GM23338 (cell line): ENCODE results near the gene RPS19. TPM values are rescaled to one million over a fixed set of nuclear protein-coding genes. Genes with fewer than 3 reads are reported as not detected.

ENCODE experiments used
- ATAC-seq: fragments of 200-7000 bp; cut with Tn5 transposase; 3 replicates; pipeline ENCODE4 v1.9.1; 2020
- DNase-seq: peaks from one replicate; pipeline ENCODE4 v3.0.0-alpha.2; 2015; ENCODE audit warnings: low spot score
- H2AFZ ChIP-seq: fragments of 200-600 bp; sonication (generic); 2 replicates; pipeline ENCODE4 v1.8.0; 2016; ENCODE audit warnings: antibody characterized with exemption, mild to moderate bottlenecking, moderate library complexity
- H3F3A ChIP-seq: fragments of 200-600 bp; sonication (generic); replicated peaks from 2 replicates; pipeline ENCODE4 v1.8.0; 2017; ENCODE audit warnings: antibody characterized with exemption, mixed run types, low read depth
- H3K27ac ChIP-seq: fragments of 200-600 bp; sonication (generic); 2 replicates; pipeline ENCODE4 v1.6.1; 2016; ENCODE audit warnings: low read depth
- H3K27me3 ChIP-seq: fragments of 200-600 bp; sonication (generic); 2 replicates; pipeline ENCODE4 v1.8.0; 2016; ENCODE audit warnings: mild to moderate bottlenecking, mixed run types, moderate library complexity; ENCODE audit not compliant: insufficient read depth
- H3K36me3 ChIP-seq: fragments of 200-600 bp; sonication (generic); 2 replicates; pipeline ENCODE4 v1.8.0; 2016; ENCODE audit warnings: mild to moderate bottlenecking; ENCODE audit not compliant: insufficient read depth
- H3K4me1 ChIP-seq: fragments of 200-600 bp; sonication (generic); 2 replicates; pipeline ENCODE4 v1.8.0; 2016; ENCODE audit warnings: mild to moderate bottlenecking, moderate library complexity; ENCODE audit not compliant: insufficient read depth
- H3K4me2 ChIP-seq: fragments of 200-600 bp; sonication (generic); 2 replicates; pipeline ENCODE4 v1.7.1; 2017; ENCODE audit warnings: mixed run types
- H3K4me3 ChIP-seq: fragments of 200-600 bp; sonication (generic); 2 replicates; pipeline ENCODE4 v1.6.1; 2016; ENCODE audit warnings: mixed run types
- H3K79me2 ChIP-seq: fragments of 200-600 bp; sonication (generic); replicated peaks from 2 replicates; pipeline ENCODE4 v1.8.0; 2017; ENCODE audit warnings: mild to moderate bottlenecking; ENCODE audit not compliant: insufficient read depth
- H3K9me2 ChIP-seq: fragments of 200-600 bp; sonication (generic); 2 replicates; pipeline ENCODE4 v1.8.0; 2017; ENCODE audit not compliant: insufficient read depth
- H4K20me1 ChIP-seq: fragments of 200-600 bp; sonication (generic); replicated peaks from 2 replicates; pipeline ENCODE4 v1.8.0; 2017; ENCODE audit warnings: mild to moderate bottlenecking; ENCODE audit not compliant: insufficient read depth
- H3K27ac Mint-ChIP-seq: 2 replicates; pipeline ENCODE4 v1.8.0; 2020; ENCODE audit warnings: inconsistent platforms, mild to moderate bottlenecking, moderate library complexity, mixed read lengths
- H3K27me3 Mint-ChIP-seq: 3 replicates; pipeline ENCODE4 v1.8.0; 2022; ENCODE audit warnings: low read depth, mild to moderate bottlenecking, moderate library complexity, mixed read lengths, inconsistent platforms; ENCODE audit not compliant: insufficient read depth, poor library complexity
- H3K36me3 Mint-ChIP-seq: 3 replicates; pipeline ENCODE4 v1.8.0; 2021; ENCODE audit warnings: low read depth, mild to moderate bottlenecking, inconsistent platforms, moderate library complexity, mixed read lengths
- H3K4me1 Mint-ChIP-seq: 3 replicates; pipeline ENCODE4 v1.8.0; 2020; ENCODE audit warnings: mild to moderate bottlenecking, inconsistent platforms, mixed read lengths
- H3K4me3 Mint-ChIP-seq: 3 replicates; pipeline ENCODE4 v1.8.0; 2021; ENCODE audit warnings: moderate library complexity, mild to moderate bottlenecking, inconsistent platforms, mixed read lengths
- H3K9me3 Mint-ChIP-seq: 3 replicates; pipeline ENCODE4 v1.8.0; 2020; ENCODE audit warnings: moderate library complexity, mild to moderate bottlenecking, inconsistent platforms, mixed read lengths
- CREB1 ChIP-seq: fragments of 250-450 bp; sonication (Bioruptor Pico); IDR thresholded peaks from 2 replicates; pipeline ENCODE4 v1.5.0; 2020; ENCODE audit warnings: low read depth, mild to moderate bottlenecking, moderate library complexity
- JUNB ChIP-seq: IDR thresholded peaks from one replicate; pipeline ENCODE4 v1.6.1; 2016; ENCODE audit warnings: antibody characterized with exemption; ENCODE audit not compliant: unreplicated experiment
- NANOG ChIP-seq: IDR thresholded peaks from 2 replicates; pipeline ENCODE4 v1.6.1; 2016; ENCODE audit warnings: antibody characterized with exemption, borderline replicate concordance
- POLR2AphosphoS5 ChIP-seq: IDR thresholded peaks from 2 replicates; pipeline ENCODE4 v1.6.1; 2016; ENCODE audit warnings: antibody characterized with exemption, low read depth
- polyA plus RNA-seq: library from polyadenylated mRNA; unstranded; fragments of >200 nt; fragmentation: Nextera tagmentation; extraction: Ambion mirVana; gene quantifications from 2 replicates; pipeline ENCODE4 v1.2.1, GENCODE V29; 2016
- total RNA-seq: library from RNA; depleted of rRNA; stranded (reverse); fragments of >200 nt; shearing (Covaris generic); gene quantifications from 2 replicates; pipeline ENCODE4 v1.2.3, GENCODE V29; 2014
- TF ChIP-seq, protein P1 (sequence below): IDR thresholded peaks from 2 replicates; pipeline ENCODE4 v1.6.1; 2016; ENCODE audit warnings: antibody characterized with exemption
- TF ChIP-seq, protein P2 (sequence below): fragments of 250-450 bp; sonication (Bioruptor Pico); IDR thresholded peaks from 2 replicates; pipeline ENCODE4 v1.5.0; 2020; ENCODE audit warnings: mild to moderate bottlenecking, moderate library complexity

Gene RPS19
- total and polyA plus RNA-seq, 2 experiments from 2014 or later: 1,798 to 4,073 TPM

- peaks cover 80% of the 10 kb centered on the region for H3K36me3 Mint-ChIP-seq
- Histone ChIP-seq H3K4me3 (peak overlapping the region; percentile 69), H3F3A (peaks cover 74% of the 10 kb centered on the region), H3K27ac (peak overlapping the region; percentile 98), H3K27me3 (no peaks in the 10 kb centered on the region), H3K9me2 (no peaks in the 10 kb centered on the region), H2AFZ (no peak overlapping the region), H4K20me1 (peaks cover 69% of the 10 kb centered on the region), H3K4me2 (peak overlapping the region; percentile 99), H3K79me2 (peaks cover 80% of the 10 kb centered on the region), H3K36me3 (peaks cover 71% of the 10 kb centered on the region), H3K4me1 (peaks cover 47% of the 10 kb centered on the region)
- ATAC-seq (no peak), DNase-seq (no peak)
- TF ChIP-seq, protein P1, sequence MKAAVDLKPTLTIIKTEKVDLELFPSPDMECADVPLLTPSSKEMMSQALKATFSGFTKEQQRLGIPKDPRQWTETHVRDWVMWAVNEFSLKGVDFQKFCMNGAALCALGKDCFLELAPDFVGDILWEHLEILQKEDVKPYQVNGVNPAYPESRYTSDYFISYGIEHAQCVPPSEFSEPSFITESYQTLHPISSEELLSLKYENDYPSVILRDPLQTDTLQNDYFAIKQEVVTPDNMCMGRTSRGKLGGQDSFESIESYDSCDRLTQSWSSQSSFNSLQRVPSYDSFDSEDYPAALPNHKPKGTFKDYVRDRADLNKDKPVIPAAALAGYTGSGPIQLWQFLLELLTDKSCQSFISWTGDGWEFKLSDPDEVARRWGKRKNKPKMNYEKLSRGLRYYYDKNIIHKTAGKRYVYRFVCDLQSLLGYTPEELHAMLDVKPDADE: no peak
- peak; percentile 24; the same call in 1 of the 2 replicates for TF ChIP-seq POLR2AphosphoS5
- H3K9me3 Mint-ChIP-seq: peaks cover 3% of the 10 kb centered on the region; the same call in 1 of the 3 replicates
- H3K27ac Mint-ChIP-seq: peak overlapping the region; percentile 94
- peaks cover 47% of the 10 kb centered on the region for H3K4me1 Mint-ChIP-seq
- H3K27me3 Mint-ChIP-seq: peaks cover 32% of the 10 kb centered on the region
- H3K4me3 Mint-ChIP-seq: peak overlapping the region; percentile 85
Measured at GRCh38 chr19:41863209-41863931, 3.3 kb downstream of the RPS19 start.

GRCh38 chr19:41864374-41864773 is 4.3 kb downstream of the RPS19 start:
- Mint-ChIP-seq H3K9me3 (peaks cover 3% of the 10 kb centered on the region; the same call in 1 of the 3 replicates), H3K4me1 (peaks cover 47% of the 10 kb centered on the region), H3K36me3 (peaks cover 90% of the 10 kb centered on the region), H3K27me3 (peaks cover 32% of the 10 kb centered on the region), H3K27ac (peak overlapping the region; percentile 90), H3K4me3 (peak overlapping the region; percentile 44; the same call in 2 of the 3 replicates)
- H4K20me1 ChIP-seq: peaks cover 78% of the 10 kb centered on the region
- H3K9me2 ChIP-seq: no peaks in the 10 kb centered on the region
- H2AFZ ChIP-seq: no peak overlapping the region
- H3K36me3 ChIP-seq: peaks cover 81% of the 10 kb centered on the region
- no peak for ATAC-seq
- peak overlapping the region; percentile 21 for H3K4me2 ChIP-seq
- DNase-seq: no peak
- no peak for TF ChIP-seq NANOG
- TF ChIP-seq POLR2AphosphoS5: peak; percentile 34; the same call in 1 of the 2 replicates
- peaks cover 47% of the 10 kb centered on the region for H3K4me1 ChIP-seq
- peaks cover 84% of the 10 kb centered on the region for H3F3A ChIP-seq
- H3K4me3 ChIP-seq: peak overlapping the region; percentile 24
- H3K27ac ChIP-seq: peak overlapping the region; percentile 98
- H3K27me3 ChIP-seq: no peaks in the 10 kb centered on the region
- peaks cover 80% of the 10 kb centered on the region for H3K79me2 ChIP-seq

DNA sequence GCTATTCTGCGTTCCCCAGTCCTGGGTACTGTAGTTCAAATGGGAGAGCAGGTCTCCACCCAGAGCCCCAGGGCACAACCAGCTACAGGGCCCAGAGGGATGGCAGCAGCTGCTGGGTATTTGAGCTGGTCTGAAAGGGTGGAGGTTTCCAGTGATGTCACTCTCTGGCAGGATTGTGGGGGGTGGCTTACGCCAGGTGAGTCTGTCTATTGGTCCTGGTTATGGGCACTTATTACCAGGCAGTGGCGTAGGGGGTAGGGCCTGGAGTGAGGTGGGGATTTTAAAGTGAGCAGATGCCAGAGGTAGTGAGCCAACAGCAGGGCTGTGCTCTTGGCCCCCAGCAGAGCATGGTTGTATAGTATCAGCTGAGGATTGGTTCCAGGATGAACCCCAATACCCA is 6.2 kb downstream of the RPS19 start:
- ATAC-seq (peak; percentile 2; the same call in 2 of the 3 replicates), DNase-seq (no peak)
- no peak overlapping the region for H2AFZ ChIP-seq
- H3K27ac Mint-ChIP-seq: peak overlapping the region; percentile 90
- no peaks in the 10 kb centered on the region for H3K9me3 Mint-ChIP-seq
- peak overlapping the region; percentile 32; the same call in 1 of the 2 replicates for H3K4me2 ChIP-seq
- H3K36me3 ChIP-seq: peaks cover 90% of the 10 kb centered on the region
- H3K27me3 ChIP-seq: no peaks in the 10 kb centered on the region
- H3F3A ChIP-seq: peaks cover 93% of the 10 kb centered on the region
- H3K27ac ChIP-seq: peak overlapping the region; percentile 98
- peaks cover 41% of the 10 kb centered on the region for H3K4me1 Mint-ChIP-seq
- peaks cover 81% of the 10 kb centered on the region for H4K20me1 ChIP-seq
- H3K27me3 Mint-ChIP-seq: peaks cover 34% of the 10 kb centered on the region
- peaks cover 70% of the 10 kb centered on the region for H3K79me2 ChIP-seq
- no peaks in the 10 kb centered on the region for H3K9me2 ChIP-seq
- 0 out of 3 replicates have a peak overlapping the region, but pooled peaks have one; percentile 17 for H3K4me3 Mint-ChIP-seq
- no peak overlapping the region for H3K4me3 ChIP-seq
- H3K36me3 Mint-ChIP-seq: peaks cover 99% of the 10 kb centered on the region
- H3K4me1 ChIP-seq: peaks cover 42% of the 10 kb centered on the region
- TF ChIP-seq NANOG: no peak
- TF ChIP-seq POLR2AphosphoS5: no peak
- no peak for TF ChIP-seq CREB1 (CRISPR knock-in tag)
- no peak for TF ChIP-seq JUNB
- TF ChIP-seq, protein P2, sequence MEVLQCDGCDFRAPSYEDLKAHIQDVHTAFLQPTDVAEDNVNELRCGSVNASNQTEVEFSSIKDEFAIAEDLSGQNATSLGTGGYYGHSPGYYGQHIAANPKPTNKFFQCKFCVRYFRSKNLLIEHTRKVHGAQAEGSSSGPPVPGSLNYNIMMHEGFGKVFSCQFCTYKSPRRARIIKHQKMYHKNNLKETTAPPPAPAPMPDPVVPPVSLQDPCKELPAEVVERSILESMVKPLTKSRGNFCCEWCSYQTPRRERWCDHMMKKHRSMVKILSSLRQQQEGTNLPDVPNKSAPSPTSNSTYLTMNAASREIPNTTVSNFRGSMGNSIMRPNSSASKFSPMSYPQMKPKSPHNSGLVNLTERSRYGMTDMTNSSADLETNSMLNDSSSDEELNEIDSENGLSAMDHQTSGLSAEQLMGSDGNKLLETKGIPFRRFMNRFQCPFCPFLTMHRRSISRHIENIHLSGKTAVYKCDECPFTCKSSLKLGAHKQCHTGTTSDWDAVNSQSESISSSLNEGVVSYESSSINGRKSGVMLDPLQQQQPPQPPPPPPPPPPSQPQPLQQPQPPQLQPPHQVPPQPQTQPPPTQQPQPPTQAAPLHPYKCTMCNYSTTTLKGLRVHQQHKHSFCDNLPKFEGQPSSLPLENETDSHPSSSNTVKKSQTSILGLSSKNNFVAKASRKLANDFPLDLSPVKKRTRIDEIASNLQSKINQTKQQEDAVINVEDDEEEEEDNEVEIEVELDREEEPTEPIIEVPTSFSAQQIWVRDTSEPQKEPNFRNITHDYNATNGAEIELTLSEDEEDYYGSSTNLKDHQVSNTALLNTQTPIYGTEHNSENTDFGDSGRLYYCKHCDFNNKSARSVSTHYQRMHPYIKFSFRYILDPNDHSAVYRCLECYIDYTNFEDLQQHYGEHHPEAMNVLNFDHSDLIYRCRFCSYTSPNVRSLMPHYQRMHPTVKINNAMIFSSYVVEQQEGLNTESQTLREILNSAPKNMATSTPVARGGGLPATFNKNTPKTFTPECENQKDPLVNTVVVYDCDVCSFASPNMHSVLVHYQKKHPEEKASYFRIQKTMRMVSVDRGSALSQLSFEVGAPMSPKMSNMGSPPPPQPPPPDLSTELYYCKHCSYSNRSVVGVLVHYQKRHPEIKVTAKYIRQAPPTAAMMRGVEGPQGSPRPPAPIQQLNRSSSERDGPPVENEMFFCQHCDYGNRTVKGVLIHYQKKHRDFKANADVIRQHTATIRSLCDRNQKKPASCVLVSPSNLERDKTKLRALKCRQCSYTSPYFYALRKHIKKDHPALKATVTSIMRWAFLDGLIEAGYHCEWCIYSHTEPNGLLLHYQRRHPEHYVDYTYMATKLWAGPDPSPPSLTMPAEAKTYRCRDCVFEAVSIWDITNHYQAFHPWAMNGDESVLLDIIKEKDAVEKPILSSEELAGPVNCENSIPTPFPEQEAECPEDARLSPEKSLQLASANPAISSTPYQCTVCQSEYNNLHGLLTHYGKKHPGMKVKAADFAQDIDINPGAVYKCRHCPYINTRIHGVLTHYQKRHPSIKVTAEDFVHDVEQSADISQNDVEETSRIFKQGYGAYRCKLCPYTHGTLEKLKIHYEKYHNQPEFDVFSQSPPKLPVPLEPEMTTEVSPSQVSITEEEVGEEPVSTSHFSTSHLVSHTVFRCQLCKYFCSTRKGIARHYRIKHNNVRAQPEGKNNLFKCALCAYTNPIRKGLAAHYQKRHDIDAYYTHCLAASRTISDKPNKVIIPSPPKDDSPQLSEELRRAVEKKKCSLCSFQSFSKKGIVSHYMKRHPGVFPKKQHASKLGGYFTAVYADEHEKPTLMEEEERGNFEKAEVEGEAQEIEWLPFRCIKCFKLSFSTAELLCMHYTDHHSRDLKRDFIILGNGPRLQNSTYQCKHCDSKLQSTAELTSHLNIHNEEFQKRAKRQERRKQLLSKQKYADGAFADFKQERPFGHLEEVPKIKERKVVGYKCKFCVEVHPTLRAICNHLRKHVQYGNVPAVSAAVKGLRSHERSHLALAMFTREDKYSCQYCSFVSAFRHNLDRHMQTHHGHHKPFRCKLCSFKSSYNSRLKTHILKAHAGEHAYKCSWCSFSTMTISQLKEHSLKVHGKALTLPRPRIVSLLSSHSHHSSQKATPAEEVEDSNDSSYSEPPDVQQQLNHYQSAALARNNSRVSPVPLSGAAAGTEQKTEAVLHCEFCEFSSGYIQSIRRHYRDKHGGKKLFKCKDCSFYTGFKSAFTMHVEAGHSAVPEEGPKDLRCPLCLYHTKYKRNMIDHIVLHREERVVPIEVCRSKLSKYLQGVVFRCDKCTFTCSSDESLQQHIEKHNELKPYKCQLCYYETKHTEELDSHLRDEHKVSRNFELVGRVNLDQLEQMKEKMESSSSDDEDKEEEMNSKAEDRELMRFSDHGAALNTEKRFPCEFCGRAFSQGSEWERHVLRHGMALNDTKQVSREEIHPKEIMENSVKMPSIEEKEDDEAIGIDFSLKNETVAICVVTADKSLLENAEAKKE (CRISPR knock-in tag): no peak
